Adrenal gland (tissue), 12 donors: ENCODE results near the gene CAMK2A. TPM values are rescaled to one million over a fixed set of nuclear protein-coding genes. Genes with fewer than 3 reads are reported as not detected.

Source experiments
- DNase-seq, 7 donors: peaks; one replicate each; pipeline ENCODE4 v3.0.0-alpha.2; 2019 to 2020
- H3K27ac ChIP-seq, 5 donors: fragments of 200-600 bp; sonication (generic) in 4 of 5; 1 replicate in 3 of 5; 2 replicates in 2 of 5; pipeline versions ENCODE4 v1.5.1 to v1.8.0; 2016 to 2020; ENCODE audit warnings: mild to moderate bottlenecking in 1 of 5
- H3K27me3 ChIP-seq: fragments of 200-600 bp; 2 replicates; pipeline ENCODE4 v1.8.0; 2021
- H3K36me3 ChIP-seq, 2 donors: fragments of 200-600 bp; replicated peaks in 1 of 2; 1 replicate in 1 of 2; 2 replicates in 1 of 2; pipeline versions ENCODE4 v1.5.1 to v1.8.0; 2018 to 2022
- H3K4me1 ChIP-seq, 2 donors: fragments of 200-600 bp; replicated peaks in 1 of 2; 1 replicate in 1 of 2; 2 replicates in 1 of 2; pipeline versions ENCODE4 v1.5.1 to v1.8.0; 2018 to 2021
- H3K4me3 ChIP-seq, 4 donors: fragments of 200-600 bp; sonication (generic) in 3 of 4; one replicate each; pipeline ENCODE4 v1.5.1; 2016 to 2018
- H3K9me3 ChIP-seq, 3 donors: fragments of 200-600 bp; sonication (generic) in 1 of 3; replicated peaks in 1 of 3; 1 replicate in 2 of 3; 2 replicates in 1 of 3; pipeline versions ENCODE4 v1.5.1 to v1.8.0; 2016 to 2021
- POLR2A ChIP-seq, 2 donors: fragments of 450-650 bp; IDR thresholded peaks; one replicate each; pipeline ENCODE4 v1.6.1; 2017; ENCODE audit warnings: antibody characterized with exemption in 2 of 2, mild to moderate bottlenecking in 2 of 2, moderate library complexity in 1 of 2
- WGBS, 4 donors: extraction: QIAGEN DNeasy Blood & Tissue Kit in 2 of 4; methylation state at CpG; one replicate each; pipeline versions ENCODE4 v1.1.5 to v1.1.7; 2013 to 2017; 5-methylcytosine and 5-hydroxymethylcytosine counted together
- intact Hi-C, 2 donors: fragments of 100-400 bp; cut with DNase I; formaldehyde crosslinking; loops; one replicate each; pipeline versions ENCODE4 v1.14.1 to v1.15.0; 2022 to 2023
- polyA plus RNA-seq, 3 donors: library from polyadenylated mRNA; stranded (reverse); fragments of 200-250 nt in 2 of 3; fragments of 350-450 nt in 1 of 3; fragmentation: Illumina TruSeq in 1 of 3; extraction: RNeasy Lipid Tissue Mini Kit (QIAGEN cat#74804) in 1 of 3; gene quantifications; one replicate each; pipeline ENCODE4 v1.2.3, GENCODE V29; 2013 to 2014
- total RNA-seq, 9 donors: library from RNA; depleted of rRNA in 4 of 9; stranded (reverse); fragments of >200 nt in 4 of 9; fragments of 120-200 nt in 1 of 9; fragmentation: NEBNext Ultra II Directional in 1 of 9; extraction: Animal tissue kit (Norgen Biotek cat#: 25700) in 1 of 9; gene quantifications; one replicate each; pipeline versions ENCODE4 v1.1.0 to v1.2.4, GENCODE V29; 2013 to 2023
- TF ChIP-seq, protein P1 (sequence below), 6 experiments: fragments of 450-650 bp in 4 of 6; fragments of 200-600 bp in 2 of 6; sonication (generic) in 1 of 6; IDR thresholded peaks; 1 replicate in 5 of 6; 2 replicates in 1 of 6; pipeline versions ENCODE4 v1.5.1 to v1.8.0; 2016 to 2021; ENCODE audit warnings: antibody characterized with exemption in 6 of 6, mild to moderate bottlenecking in 2 of 6, moderate library complexity in 1 of 6
- donor health status: healthy with polysubstance abuse.
- donor health status: Bipolar disorder and iron deficiency.
- donor health status: DM: yes; HTN: yes; CAD: no.
- donor health status: DM: no; HTN: no; CAD: no.
- donor health status: DM: no; HTN: no; CAD: no.
- donor health status: DM: yes; HTN: yes; CAD: no.

The CAMK2A gene
- total and polyA plus RNA-seq, 12 donors = 0.23 to 1.3 (median 0.64) TPM; not detected in 3

- Histone ChIP-seq H3K27ac (no peak overlapping the region), H3K4me1 (no peaks in the 10 kb centered on the region), H3K36me3 (no peaks in the 10 kb centered on the region), H3K9me3 (no peaks in the 10 kb centered on the region), H3K27me3 (no peaks in the 10 kb centered on the region), H3K4me3 (no peak overlapping the region)
- intact Hi-C loops = loop anchor here in 1 of 2 donors (5.0 to 10.0 kb wide), 2 partner anchors 48 to 376 kb away; no protein-coding TSS in a partner anchor
- TF ChIP-seq, protein P1, sequence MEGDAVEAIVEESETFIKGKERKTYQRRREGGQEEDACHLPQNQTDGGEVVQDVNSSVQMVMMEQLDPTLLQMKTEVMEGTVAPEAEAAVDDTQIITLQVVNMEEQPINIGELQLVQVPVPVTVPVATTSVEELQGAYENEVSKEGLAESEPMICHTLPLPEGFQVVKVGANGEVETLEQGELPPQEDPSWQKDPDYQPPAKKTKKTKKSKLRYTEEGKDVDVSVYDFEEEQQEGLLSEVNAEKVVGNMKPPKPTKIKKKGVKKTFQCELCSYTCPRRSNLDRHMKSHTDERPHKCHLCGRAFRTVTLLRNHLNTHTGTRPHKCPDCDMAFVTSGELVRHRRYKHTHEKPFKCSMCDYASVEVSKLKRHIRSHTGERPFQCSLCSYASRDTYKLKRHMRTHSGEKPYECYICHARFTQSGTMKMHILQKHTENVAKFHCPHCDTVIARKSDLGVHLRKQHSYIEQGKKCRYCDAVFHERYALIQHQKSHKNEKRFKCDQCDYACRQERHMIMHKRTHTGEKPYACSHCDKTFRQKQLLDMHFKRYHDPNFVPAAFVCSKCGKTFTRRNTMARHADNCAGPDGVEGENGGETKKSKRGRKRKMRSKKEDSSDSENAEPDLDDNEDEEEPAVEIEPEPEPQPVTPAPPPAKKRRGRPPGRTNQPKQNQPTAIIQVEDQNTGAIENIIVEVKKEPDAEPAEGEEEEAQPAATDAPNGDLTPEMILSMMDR (IDR thresholded peaks at IDR 0.05) = no peak
- no peak for TF ChIP-seq POLR2A (IDR thresholded peaks at IDR 0.05)
- 80 to 82% (median 82%) methylated on average over 6 of the region's 6 CpGs for WGBS, 4 donors
- no peak for DNase-seq
Measured at GRCh38 chr5:150210644-150211043, 78.9 kb downstream of the CAMK2A start.

DNA sequence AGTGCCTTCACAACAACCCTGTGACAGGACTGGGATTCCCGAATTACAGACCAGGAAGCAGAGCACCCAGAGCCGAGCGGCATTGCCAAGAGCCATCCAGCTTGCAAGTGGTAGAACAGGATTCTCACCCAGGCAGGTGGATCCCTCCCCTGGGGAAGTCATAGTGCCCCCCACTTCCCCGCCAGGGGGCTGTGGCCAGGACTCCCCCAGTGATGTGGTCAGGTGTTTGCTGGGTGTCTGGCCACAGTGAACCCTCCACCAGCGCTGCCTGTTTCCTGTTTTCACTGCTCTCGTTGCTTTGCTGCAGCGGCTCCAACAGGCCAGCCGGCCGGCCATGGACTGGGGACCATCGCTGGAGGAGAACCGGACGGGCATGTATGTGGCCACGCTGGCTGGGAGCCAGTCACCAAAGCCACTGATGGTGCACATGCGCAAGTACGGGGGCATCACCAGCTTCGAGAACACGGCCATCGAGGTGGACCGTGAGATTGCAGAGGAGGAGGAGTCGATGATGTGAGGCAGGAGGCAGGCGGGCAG is 80.4 kb downstream of the CAMK2A start:
- DNase-seq = peak in 3 of 7 donors; percentile 16 to 19 (median 19)
- H3K4me1 ChIP-seq = no peaks in the 10 kb centered on the region
- H3K36me3 ChIP-seq = no peaks in the 10 kb centered on the region
- TF ChIP-seq, protein P1 (IDR thresholded peaks at IDR 0.05) = no peak
- no peak for TF ChIP-seq POLR2A (IDR thresholded peaks at IDR 0.05)
- H3K9me3 ChIP-seq = no peaks in the 10 kb centered on the region
- WGBS, 4 donors = 36 to 85% (median 65%) methylated on average over 3 to 21 of the region's 21 CpGs
- no peaks in the 10 kb centered on the region for H3K27me3 ChIP-seq
- no peak overlapping the region for H3K4me3 ChIP-seq
- intact Hi-C loops = no loop called here
- H3K27ac ChIP-seq = no peak overlapping the region

DNA sequence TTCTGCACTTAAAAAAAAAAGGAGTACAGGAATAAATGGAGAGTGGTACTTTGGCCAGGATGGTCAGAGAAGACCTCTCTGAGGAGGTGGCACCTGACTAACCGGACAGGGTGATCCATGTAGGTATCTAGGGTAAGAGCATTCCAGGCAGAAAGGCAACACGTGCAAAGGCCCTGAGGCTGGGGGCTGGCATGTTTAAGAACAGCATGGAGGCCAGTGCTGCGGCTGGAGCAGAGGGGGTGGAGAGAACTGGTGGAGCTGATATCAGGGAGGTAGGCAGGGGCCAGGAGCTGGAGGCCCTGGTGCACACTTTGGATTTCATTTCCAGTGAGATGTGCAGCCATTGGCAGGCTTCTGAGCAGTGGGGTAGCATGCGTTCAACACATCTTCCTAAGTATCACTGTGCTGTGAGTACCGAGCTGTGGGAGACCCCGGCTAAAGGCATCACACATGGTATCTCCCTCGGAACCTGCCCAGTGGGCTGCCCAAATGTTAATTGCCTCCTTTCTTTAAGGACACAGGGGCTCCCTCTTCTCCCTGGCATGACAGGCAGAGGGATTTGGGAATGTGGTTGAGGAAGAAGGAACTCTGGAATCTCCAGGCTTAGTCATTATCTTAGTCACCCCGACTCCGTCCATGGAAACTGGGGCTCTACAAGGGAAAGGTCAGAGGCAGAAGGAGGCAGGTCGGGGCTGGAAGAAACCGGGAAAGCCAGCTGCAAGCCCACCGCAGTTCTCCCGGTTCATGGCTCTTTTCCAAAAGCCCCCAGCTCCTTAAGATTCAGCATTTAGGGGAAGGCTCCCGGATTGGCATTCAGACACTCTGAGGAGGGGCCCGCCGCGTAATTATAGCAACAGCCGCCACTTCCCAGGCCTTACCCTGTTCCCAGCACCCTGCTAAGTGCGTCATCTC is 81.1 kb downstream of the CAMK2A start:
- no peak for TF ChIP-seq POLR2A (IDR thresholded peaks at IDR 0.05)
- TF ChIP-seq, protein P1 (IDR thresholded peaks at IDR 0.05) = no peak
- no peak for DNase-seq
- Histone ChIP-seq H3K9me3 (no peaks in the 10 kb centered on the region), H3K4me1 (no peaks in the 10 kb centered on the region), H3K36me3 (no peaks in the 10 kb centered on the region), H3K27ac (no peak overlapping the region), H3K27me3 (no peaks in the 10 kb centered on the region), H3K4me3 (no peak overlapping the region)
- WGBS, 4 donors = 66 to 75% (median 70%) methylated on average over 18 to 19 of the region's 19 CpGs
- intact Hi-C loops = no loop called here

DNA sequence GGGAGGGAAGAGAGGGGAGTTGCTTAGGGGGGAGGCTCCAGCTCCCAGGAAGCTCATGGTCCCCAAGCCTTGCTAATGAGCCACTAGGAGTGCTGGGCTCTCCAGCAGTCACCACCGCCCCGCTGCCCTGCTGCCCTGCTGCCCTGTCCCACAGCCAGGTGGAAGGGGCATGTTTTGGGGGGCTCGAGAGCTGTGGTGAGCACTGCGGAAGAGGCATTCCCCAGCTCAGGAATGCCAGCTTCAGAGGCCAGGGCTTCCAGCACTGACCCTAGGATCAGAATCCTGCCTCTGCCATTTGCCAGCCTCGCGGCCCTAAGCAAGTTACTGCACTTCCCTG is 82.8 kb downstream of the CAMK2A start:
- WGBS, 4 donors = 77 to 96% (median 87%) methylated on average over 2 to 6 of the region's 6 CpGs

More for the DNA sequence above, 82.8 kb downstream of the CAMK2A start:
- Histone ChIP-seq H3K4me1 (no peaks in the 10 kb centered on the region), H3K36me3 (no peaks in the 10 kb centered on the region), H3K27ac (no peak overlapping the region), H3K27me3 (no peaks in the 10 kb centered on the region), H3K9me3 (no peaks in the 10 kb centered on the region), H3K4me3 (no peak overlapping the region)
- TF ChIP-seq, protein P1 (IDR thresholded peaks at IDR 0.05) = no peak
- no peak for TF ChIP-seq POLR2A (IDR thresholded peaks at IDR 0.05)
- intact Hi-C loops = no loop called here
- DNase-seq = no peak
